ENCODE results near the gene LPAR1.

DNA sequence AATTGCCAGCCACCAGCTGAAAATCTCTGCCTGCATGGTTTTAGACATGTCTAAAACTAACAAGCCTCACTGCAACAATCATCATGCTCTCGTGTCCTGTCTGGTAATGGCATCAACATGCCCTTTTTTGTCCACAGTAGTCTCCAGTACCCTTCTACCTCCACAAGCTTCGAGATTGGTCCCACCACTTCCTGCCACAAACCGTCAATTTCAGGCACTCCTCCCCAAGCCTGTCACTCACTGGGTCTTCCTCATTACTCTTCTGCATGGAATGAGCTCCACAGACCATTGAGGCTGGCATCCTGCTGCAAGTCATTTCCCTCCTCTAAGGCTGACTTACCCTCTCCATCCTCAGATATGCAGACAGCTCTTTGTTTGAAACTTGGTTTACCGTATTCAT lies 9.0 kb downstream of the LPAR1 start:
- TF ChIP-seq, protein P1, sequence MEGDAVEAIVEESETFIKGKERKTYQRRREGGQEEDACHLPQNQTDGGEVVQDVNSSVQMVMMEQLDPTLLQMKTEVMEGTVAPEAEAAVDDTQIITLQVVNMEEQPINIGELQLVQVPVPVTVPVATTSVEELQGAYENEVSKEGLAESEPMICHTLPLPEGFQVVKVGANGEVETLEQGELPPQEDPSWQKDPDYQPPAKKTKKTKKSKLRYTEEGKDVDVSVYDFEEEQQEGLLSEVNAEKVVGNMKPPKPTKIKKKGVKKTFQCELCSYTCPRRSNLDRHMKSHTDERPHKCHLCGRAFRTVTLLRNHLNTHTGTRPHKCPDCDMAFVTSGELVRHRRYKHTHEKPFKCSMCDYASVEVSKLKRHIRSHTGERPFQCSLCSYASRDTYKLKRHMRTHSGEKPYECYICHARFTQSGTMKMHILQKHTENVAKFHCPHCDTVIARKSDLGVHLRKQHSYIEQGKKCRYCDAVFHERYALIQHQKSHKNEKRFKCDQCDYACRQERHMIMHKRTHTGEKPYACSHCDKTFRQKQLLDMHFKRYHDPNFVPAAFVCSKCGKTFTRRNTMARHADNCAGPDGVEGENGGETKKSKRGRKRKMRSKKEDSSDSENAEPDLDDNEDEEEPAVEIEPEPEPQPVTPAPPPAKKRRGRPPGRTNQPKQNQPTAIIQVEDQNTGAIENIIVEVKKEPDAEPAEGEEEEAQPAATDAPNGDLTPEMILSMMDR (IDR thresholded peaks at IDR 0.05; ENCODE audit: low read depth, low read length), result no peak
- TF ChIP-seq EZH2phosphoT487 (IDR thresholded peaks at IDR 0.05; ENCODE audit: low read depth), result no peak
